Uterus (tissue), 2 donors: ENCODE data around the gene MPND.

ENCODE experiments used
- CTCF ChIP-seq, 4 experiments: fragments of 200-600 bp in 2 of 4; fragments of 450-650 bp in 2 of 4; sonication (generic) in 2 of 4; IDR thresholded peaks; one replicate each; pipeline ENCODE4 v1.5.1; 2016 to 2019; ENCODE audit warnings: antibody characterized with exemption in 4 of 4, mild to moderate bottlenecking in 2 of 4, moderate library complexity in 1 of 4
- POLR2A ChIP-seq, 2 donors: fragments of 450-650 bp; IDR thresholded peaks; one replicate each; pipeline ENCODE4 v1.6.1; 2016; ENCODE audit warnings: antibody characterized with exemption in 2 of 2, mild to moderate bottlenecking in 1 of 2, moderate library complexity in 1 of 2

GRCh38 chr19:4347521-4347920 is 4.2 kb downstream of the MPND start:
- TF ChIP-seq CTCF (IDR thresholded peaks at IDR 0.05) (no peak), POLR2A (IDR thresholded peaks at IDR 0.05) (no peak)
